Measurements from ENCODE around the gene BSND. TPM values are rescaled to one million over a fixed set of nuclear protein-coding genes. Genes with fewer than 3 reads are reported as not detected.

Gene BSND
- total RNA-seq, 1 experiment from 2014 or later: 0.17 TPM

DNA sequence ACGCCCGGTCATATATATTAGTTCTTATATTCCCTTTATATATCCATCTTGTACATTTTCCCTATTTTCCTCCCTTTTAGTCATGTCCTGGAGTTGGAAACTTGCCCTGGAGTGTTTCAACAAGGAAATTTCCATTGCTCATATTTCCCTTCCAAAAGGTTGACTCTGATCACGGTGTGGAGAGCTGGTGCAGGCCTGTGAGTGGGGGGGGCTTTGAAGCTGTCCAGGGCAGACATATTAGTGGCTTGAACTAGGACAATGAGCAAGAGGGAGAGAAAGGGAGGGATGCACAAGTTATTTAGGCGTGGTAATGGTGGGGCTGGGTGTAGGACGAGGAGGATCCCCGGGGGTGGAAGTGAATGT, 48.7 kb upstream of the BSND start:
- no peak for DNase-seq
- Histone ChIP-seq H2BK15ac (ENCODE audit: low read depth, low read length) (no peak overlapping the region), H4K20me1 (ENCODE audit: control insufficient read depth, insufficient read depth, insufficient read length) (no peaks in the 10 kb centered on the region), H4K91ac (ENCODE audit: insufficient read length, low read depth, low read length) (no peak overlapping the region), H3K9ac (ENCODE audit: extremely low read depth, insufficient read length, low read length) (no peak overlapping the region), H2BK5ac (ENCODE audit: insufficient read length, low read length) (no peak overlapping the region), H2AK5ac (ENCODE audit: insufficient read length, low read length) (no peak overlapping the region), H3K27ac (ENCODE audit: insufficient read length, low read depth, low read length) (no peak overlapping the region), H2BK120ac (ENCODE audit: low read depth, low read length, poor library complexity, severe bottlenecking) (no peak overlapping the region), H3K4me2 (ENCODE audit: insufficient read depth, insufficient read length, low read length) (peak overlapping the region; percentile 23), H3K23me2 (ENCODE audit: insufficient read length, low read depth, low read length, poor library complexity, severe bottlenecking) (no peaks in the 10 kb centered on the region), H2BK12ac (ENCODE audit: insufficient read length, low read depth, low read length) (no peak overlapping the region), H3K9me3 (ENCODE audit: control insufficient read depth, low read depth, low read length) (no peaks in the 10 kb centered on the region), H3K14ac (ENCODE audit: insufficient read depth, low read length) (no peak overlapping the region), H2BK20ac (ENCODE audit: low read depth, low read length, poor library complexity, severe bottlenecking) (no peak overlapping the region), H3K4ac (ENCODE audit: low read depth, low read length) (no peak overlapping the region), H3K56ac (ENCODE audit: insufficient read length, low read depth, low read length) (no peak overlapping the region), H3T11ph (ENCODE audit: low read length) (no peak overlapping the region), H3K79me2 (ENCODE audit: insufficient read depth, low read length) (no peaks in the 10 kb centered on the region), H3K18ac (ENCODE audit: insufficient read length, low read depth, low read length) (peak overlapping the region; percentile 63), H3K23ac (ENCODE audit: insufficient read length, low read depth, low read length) (no peak overlapping the region), H2AFZ (ENCODE audit: low read length) (no peak overlapping the region), H4K5ac (ENCODE audit: insufficient read length, low read depth, low read length) (peak overlapping the region; percentile 74), H4K8ac (replicated peaks; ENCODE audit: insufficient read length, low read depth, low read length) (no peak overlapping the region), H3K79me1 (ENCODE audit: insufficient read depth, low read depth, low read length, poor library complexity, severe bottlenecking) (no peaks in the 10 kb centered on the region), H3K4me1 (ENCODE audit: insufficient read depth, low read length) (no peaks in the 10 kb centered on the region; the same call in 1 of the 2 replicates), H3K27me3 (ENCODE audit: insufficient read depth, low read length) (no peaks in the 10 kb centered on the region)
- peak overlapping the region in 1 of 3 experiments; percentile 82; a peak in 2 of 7 replicates for H3K27ac Mint-ChIP-seq
- no CpG with 5 or more reads among the region's 6 CpGs for WGBS (ENCODE audit: extremely low coverage, insufficient read length, low lambda C conversion rate)
- TF ChIP-seq, protein P1, sequence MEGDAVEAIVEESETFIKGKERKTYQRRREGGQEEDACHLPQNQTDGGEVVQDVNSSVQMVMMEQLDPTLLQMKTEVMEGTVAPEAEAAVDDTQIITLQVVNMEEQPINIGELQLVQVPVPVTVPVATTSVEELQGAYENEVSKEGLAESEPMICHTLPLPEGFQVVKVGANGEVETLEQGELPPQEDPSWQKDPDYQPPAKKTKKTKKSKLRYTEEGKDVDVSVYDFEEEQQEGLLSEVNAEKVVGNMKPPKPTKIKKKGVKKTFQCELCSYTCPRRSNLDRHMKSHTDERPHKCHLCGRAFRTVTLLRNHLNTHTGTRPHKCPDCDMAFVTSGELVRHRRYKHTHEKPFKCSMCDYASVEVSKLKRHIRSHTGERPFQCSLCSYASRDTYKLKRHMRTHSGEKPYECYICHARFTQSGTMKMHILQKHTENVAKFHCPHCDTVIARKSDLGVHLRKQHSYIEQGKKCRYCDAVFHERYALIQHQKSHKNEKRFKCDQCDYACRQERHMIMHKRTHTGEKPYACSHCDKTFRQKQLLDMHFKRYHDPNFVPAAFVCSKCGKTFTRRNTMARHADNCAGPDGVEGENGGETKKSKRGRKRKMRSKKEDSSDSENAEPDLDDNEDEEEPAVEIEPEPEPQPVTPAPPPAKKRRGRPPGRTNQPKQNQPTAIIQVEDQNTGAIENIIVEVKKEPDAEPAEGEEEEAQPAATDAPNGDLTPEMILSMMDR (conservative IDR thresholded peaks at IDR 0.05): no peak
- peaks cover 16% of the 10 kb centered on the region for H3K27me3 Mint-ChIP-seq (ENCODE audit: low read depth)
- H3K36me3 Mint-ChIP-seq (ENCODE audit: insufficient read depth in 1 of 3, low read depth in 3 of 3): peaks cover 2 to 13% (median 3%) of the 10 kb centered on the region in 3 experiments; a peak in 6 of 7 replicates
- H3K9me3 Mint-ChIP-seq: peaks cover 7 to 11% of the 10 kb centered on the region in 2 experiments
- H3K4me1 Mint-ChIP-seq: peaks cover 23% of the 10 kb centered on the region in 2 experiments
- peak overlapping the region in 1 of 2 experiments; percentile 10; a peak in 1 of 5 replicates for H3K4me3 Mint-ChIP-seq
